ENCODE data around the gene CHPT1.

The CHPT1 gene

DNA sequence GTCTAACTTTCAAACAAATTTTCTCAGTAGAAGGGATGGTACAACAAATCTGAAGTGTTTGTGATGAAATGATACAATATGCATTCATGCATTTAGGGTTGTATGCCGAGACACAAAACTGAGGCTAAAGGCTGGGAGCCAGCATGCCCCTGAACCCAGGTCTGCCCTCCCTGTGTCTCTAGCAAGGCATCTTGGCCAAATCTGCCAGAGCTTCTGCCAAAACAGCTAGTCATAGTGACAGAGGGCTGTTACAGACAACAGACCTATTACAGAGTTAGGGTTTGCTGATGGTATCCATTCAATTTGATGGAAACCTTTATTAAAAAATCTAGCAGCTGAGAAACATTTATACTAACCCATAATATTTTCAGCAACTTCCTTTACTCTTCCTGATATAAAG, 11.3 kb upstream of the CHPT1 start:
- DNase-seq = no peak

DNA sequence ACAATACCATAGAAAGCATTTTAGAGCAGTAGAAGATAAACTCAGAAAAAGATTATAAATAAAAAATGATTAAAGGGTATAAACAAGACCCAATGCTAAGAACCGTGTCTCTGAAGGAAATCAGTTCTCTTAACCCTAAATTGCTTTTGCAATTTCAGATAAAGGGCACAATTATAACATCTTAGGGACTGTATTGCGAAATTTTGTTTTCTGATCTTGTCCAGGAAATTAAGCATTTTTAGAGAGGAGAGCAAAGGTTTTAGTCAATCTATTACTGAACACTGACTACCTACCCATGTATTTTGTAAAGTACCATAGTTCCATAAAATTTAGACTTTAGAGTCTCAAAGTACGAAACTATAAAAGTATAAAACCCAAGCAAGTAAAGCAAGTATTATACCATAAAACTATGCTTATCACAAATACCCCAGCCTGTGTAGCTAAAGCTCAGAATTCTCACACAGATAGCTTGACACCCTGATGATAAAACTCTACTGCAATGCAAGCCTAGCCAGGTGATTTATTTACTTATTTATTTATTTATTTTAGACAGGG, 6.8 kb upstream of the CHPT1 start:
- no peak for DNase-seq

DNA sequence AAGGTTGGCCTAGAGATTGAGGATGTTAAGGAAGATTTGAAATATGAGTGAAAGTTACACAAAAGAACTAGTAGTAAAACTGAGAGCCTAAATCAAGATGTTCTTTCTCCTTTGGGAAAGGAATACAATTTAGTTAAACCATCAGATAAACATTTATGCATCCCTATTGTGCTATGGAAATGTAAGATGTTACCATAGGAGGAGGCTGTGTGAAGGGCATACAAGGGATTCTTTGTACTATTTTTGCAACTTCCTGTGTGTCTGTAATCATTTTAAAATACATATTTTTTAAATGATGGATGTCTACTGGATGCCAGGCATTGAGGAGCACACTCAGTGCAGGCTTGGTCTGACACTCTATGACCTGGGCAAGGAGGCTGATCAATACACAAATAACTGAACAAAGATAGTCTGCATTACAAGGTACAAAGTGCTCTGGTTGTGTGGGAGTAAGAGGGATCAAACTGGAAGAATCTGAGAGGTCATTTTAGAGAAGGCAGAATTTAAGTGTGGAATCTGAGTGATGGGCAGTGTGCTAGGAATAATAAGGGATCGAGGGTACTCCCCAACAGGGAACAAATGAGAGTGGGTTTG, 5.8 kb upstream of the CHPT1 start:
- DNase-seq = no peak

DNA sequence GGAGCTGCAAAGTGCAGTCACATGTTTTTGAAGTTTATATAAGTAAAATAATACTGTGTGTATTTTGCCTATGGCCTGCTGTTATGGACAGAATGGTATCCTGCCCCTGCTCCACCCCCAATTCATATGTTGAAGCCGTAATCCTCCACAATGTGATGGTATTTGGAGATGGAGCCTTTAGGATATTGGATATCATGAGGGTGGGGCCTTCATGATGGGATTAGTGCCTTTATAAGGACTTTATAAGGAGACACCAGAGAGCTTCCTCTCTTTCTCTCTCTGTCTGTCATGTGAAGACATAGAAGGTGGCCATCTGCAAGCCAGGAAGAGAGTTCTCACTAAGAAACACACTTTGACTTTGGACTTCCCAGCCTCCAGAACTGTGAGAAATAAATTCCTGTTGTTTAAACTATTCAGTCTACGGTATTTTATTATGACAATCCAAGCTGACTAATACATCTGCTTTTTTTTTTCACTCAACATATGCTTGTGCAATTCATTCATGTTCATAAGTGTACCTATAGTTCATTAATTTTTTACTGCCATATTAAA, 3.1 kb upstream of the CHPT1 start:
- no peak for DNase-seq

DNA sequence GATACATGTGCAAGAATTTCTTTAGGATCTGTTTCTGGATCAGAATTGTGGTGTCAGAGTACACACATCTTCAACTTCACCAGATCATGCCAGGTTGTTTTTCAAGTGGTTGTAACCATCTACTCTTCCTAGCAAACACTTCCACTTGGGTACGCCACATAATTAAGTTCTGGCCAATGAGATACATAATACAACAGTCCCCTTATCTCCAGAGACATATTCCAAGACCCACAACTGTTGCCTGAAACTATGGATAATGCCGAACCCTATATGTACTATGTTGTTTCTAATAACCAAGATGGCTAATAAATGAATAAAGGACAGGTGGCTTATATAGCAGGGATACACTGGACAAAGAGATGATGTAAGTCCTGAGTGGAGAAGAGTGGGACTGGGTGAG, 2.5 kb upstream of the CHPT1 start:
- no peak for DNase-seq

GRCh38 chr12:101695706-101696105, 1.7 kb upstream of the CHPT1 start:
- no peak for DNase-seq

- no peak for DNase-seq
These were observed 916 bp upstream of the CHPT1 start for GRCh38 chr12:101696251-101697196.

- no peak for DNase-seq
These were observed 725 bp downstream of the CHPT1 start for GRCh38 chr12:101697930-101698799.

- DNase-seq = no peak
These were observed 1.4 kb downstream of the CHPT1 start for GRCh38 chr12:101698800-101699347.

- no peak for DNase-seq
These were observed 2.9 kb downstream of the CHPT1 start for GRCh38 chr12:101700299-101700820.

GRCh38 chr12:101703487-101703886, 6.0 kb downstream of the CHPT1 start:
- DNase-seq = no peak

DNA sequence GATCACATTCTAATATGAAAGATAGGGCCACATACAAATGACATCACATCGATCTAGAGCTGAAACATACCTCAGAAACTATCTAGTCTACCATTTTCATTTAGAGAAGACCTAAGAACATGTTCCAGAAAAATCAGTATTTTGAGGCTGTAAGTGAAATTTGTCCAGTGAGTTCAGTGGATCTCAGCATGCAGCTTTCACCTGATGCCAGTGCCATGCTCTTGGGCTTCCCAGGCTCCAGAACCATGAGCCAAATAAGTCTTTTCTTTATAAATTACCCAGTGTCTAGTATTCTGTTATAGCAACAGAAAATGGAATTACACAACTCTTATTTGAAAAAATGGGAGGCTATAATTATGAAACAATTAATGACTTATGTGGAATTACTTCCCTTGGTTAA, 9.0 kb downstream of the CHPT1 start:
- DNase-seq = no peak

- DNase-seq = no peak
These were observed 9.8 kb downstream of the CHPT1 start for GRCh38 chr12:101707131-101707782.

DNA sequence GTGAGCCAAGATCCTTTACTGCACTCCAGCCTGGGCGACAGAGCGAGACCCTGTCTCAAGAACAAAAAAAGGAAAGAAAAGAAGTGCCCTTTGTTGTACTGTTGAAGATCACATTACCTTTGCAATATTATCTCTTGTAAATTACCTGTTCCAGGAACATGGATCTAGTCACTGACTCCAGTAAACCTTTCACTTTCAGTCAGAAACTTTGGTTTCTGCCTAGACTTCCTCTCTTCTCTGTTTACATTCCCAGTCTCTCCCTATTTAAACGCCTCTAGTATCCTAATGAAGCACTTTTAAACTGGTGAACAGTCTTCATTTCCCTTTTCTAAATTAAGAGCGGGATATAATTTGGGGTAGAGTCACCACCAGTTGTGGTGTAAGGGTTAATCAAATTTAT, 12.8 kb downstream of the CHPT1 start:
- DNase-seq = no peak

DNA sequence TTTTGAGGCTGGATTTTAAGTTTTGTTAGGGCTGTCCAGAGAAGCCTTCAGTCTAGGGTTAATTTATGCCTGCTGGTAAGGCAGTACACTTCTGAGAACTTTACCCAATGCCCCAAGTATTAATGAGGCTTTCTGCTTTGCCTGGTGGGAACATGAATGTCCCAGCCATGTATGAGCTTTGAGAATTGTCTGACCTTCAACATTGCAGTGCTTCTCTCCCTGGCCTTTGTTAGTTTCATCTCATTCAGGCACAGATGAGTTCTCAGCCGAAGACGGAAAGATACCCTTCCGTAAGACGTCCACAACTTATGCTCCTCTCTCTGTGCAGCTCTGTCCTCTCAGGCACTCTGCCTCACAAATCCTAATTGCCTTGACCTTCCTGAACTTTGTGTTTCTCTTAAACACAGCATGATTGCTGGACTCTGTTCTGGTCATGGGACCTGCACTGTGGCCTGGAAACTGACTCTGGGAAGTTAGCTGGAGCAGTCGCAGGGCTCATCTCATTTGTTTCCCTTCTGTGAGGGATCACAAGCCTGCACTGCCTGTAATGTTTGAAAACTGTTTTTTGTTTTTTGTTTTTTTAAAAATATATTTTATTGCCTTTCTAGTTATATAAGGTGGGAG, 15.7 kb downstream of the CHPT1 start:
- DNase-seq = no peak

- no peak for DNase-seq
These were observed 16.5 kb downstream of the CHPT1 start for GRCh38 chr12:101713930-101714329.

GRCh38 chr12:101714877-101715444, 17.5 kb downstream of the CHPT1 start:
- no peak for DNase-seq

- DNase-seq = no peak
These were observed 22.1 kb downstream of the CHPT1 start for GRCh38 chr12:101719566-101719965.

DNA sequence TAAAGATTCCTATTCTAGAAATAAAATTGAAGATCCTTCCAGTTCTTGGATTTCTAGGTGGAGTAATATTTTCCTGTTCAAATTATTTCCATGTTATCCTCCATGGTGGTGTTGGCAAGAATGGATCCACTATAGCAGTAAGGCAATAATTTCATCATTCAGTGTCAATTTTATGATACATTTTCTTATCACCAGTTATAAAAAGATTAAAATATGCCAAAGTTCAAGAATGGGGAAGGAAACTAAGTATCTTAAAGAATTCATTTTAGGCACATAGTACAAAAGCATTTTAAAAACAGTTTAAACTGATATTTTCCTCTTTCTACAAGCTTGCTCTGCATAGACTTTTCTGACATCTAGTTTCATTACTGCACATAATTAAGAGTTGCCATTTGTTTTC, 22.7 kb downstream of the CHPT1 start:
- no peak for DNase-seq

GRCh38 chr12:101722392-101722791, 25.0 kb downstream of the CHPT1 start:
- no peak for DNase-seq

GRCh38 chr12:101727098-101727497, 29.7 kb downstream of the CHPT1 start:
- no peak for DNase-seq
